HAP-1 (cell line): Measurements from ENCODE around the gene FAM241B.

Experiments used
- DNase-seq, 2 experiments: peaks; one replicate each; pipeline ENCODE4 v3.0.0-alpha.2; 2016 to 2020; ENCODE audit warnings: low spot score in 2 of 2
- H3K27me3 ChIP-seq: fragments of 250-450 bp; sonication (Bioruptor Pico); 2 replicates; pipeline ENCODE4 v1.5.1; 2020; ENCODE audit warnings: low read depth, mild to moderate bottlenecking, moderate library complexity
- H3K36me3 ChIP-seq: fragments of 250-450 bp; sonication (Bioruptor Pico); replicated peaks from 2 replicates; pipeline ENCODE4 v1.5.1; 2020; ENCODE audit warnings: mild to moderate bottlenecking
- H3K4me1 ChIP-seq: fragments of 250-450 bp; sonication (Bioruptor Pico); 2 replicates; pipeline ENCODE4 v1.5.1; 2020; ENCODE audit warnings: mild to moderate bottlenecking
- H3K4me3 ChIP-seq: fragments of 250-450 bp; sonication (Bioruptor Pico); 2 replicates; pipeline ENCODE4 v1.5.1; 2020; ENCODE audit warnings: mild to moderate bottlenecking, moderate library complexity
- H3K9me3 ChIP-seq: fragments of 250-450 bp; sonication (Bioruptor Pico); 2 replicates; pipeline ENCODE4 v1.5.1; 2020; ENCODE audit warnings: mild to moderate bottlenecking, moderate library complexity
- in situ Hi-C: fragments of 300-500 bp; cut with MboI; formaldehyde crosslinking; loops from 3 replicates; pipeline ENCODE4 v1.14.3; 2020; ENCODE audit warnings: low sequenced_read_pairs, inconsistent platforms, mixed read lengths

FAM241B gene

GRCh38 chr10:69677985-69678654 lies 48.1 kb downstream of the FAM241B start:
- no peaks in the 10 kb centered on the region for H3K4me1 ChIP-seq
- H3K27me3 ChIP-seq, result peaks cover 3% of the 10 kb centered on the region
- in situ Hi-C loops, result no loop called here
- H3K36me3 ChIP-seq, result no peaks in the 10 kb centered on the region
- DNase-seq, result no peak
- H3K4me3 ChIP-seq, result no peak overlapping the region
- no peaks in the 10 kb centered on the region for H3K9me3 ChIP-seq

- Histone ChIP-seq H3K4me1 (no peaks in the 10 kb centered on the region), H3K27me3 (peaks cover 3% of the 10 kb centered on the region), H3K4me3 (no peak overlapping the region), H3K36me3 (no peaks in the 10 kb centered on the region), H3K9me3 (no peaks in the 10 kb centered on the region)
- no peak for DNase-seq
- in situ Hi-C loops, result no loop called here
Observed at GRCh38 chr10:69679736-69680135, 49.7 kb downstream of the FAM241B start.

- Histone ChIP-seq H3K27me3 (peaks cover 3% of the 10 kb centered on the region), H3K9me3 (no peaks in the 10 kb centered on the region), H3K4me1 (no peaks in the 10 kb centered on the region), H3K36me3 (no peaks in the 10 kb centered on the region), H3K4me3 (no peak overlapping the region)
- DNase-seq, result no peak
- in situ Hi-C loops, result no loop called here
Observed at GRCh38 chr10:69680610-69681009, 50.6 kb downstream of the FAM241B start.

- Histone ChIP-seq H3K4me3 (no peak overlapping the region), H3K4me1 (no peaks in the 10 kb centered on the region), H3K9me3 (no peaks in the 10 kb centered on the region), H3K27me3 (peaks cover 3% of the 10 kb centered on the region), H3K36me3 (no peaks in the 10 kb centered on the region)
- in situ Hi-C loops, result no loop called here
- DNase-seq, result no peak
Observed at GRCh38 chr10:69681436-69681835, 51.4 kb downstream of the FAM241B start.

- Histone ChIP-seq H3K36me3 (no peaks in the 10 kb centered on the region), H3K27me3 (peaks cover 3% of the 10 kb centered on the region), H3K4me3 (no peak overlapping the region), H3K4me1 (no peaks in the 10 kb centered on the region), H3K9me3 (no peaks in the 10 kb centered on the region)
- in situ Hi-C loops, result no loop called here
- DNase-seq, result no peak
Observed at GRCh38 chr10:69682955-69683474, 53.0 kb downstream of the FAM241B start.
